Trophoblast cell (in vitro differentiated cells and primary cell): ENCODE results near the gene MEGF11.

Experiments
- DNase-seq, 2 donors: peaks; one replicate each; pipeline ENCODE4 v3.0.0-alpha.2; 2016
- H2AFZ ChIP-seq: 2 replicates; pipeline ENCODE4 v1.6.1; 2013; ENCODE audit warnings: low read length, moderate library complexity, mild to moderate bottlenecking; ENCODE audit not compliant: insufficient read depth, poor library complexity
- H2AK5ac ChIP-seq: 2 replicates; pipeline ENCODE4 v1.6.1; 2013; ENCODE audit warnings: mild to moderate bottlenecking, low read length
- H2BK120ac ChIP-seq: 2 replicates; pipeline ENCODE4 v1.6.1; 2013; ENCODE audit warnings: low read length, mild to moderate bottlenecking, moderate library complexity; ENCODE audit not compliant: insufficient read depth, poor library complexity
- H2BK12ac ChIP-seq: 2 replicates; pipeline ENCODE4 v1.6.1; 2013; ENCODE audit warnings: mild to moderate bottlenecking, low read length, moderate library complexity
- H2BK5ac ChIP-seq: 2 replicates; pipeline ENCODE4 v1.6.1; 2013; ENCODE audit warnings: low read length, low read depth, moderate library complexity, mild to moderate bottlenecking; ENCODE audit not compliant: poor library complexity
- H3K14ac ChIP-seq: 2 replicates; pipeline ENCODE4 v1.6.1; 2013; ENCODE audit warnings: mild to moderate bottlenecking, low read length
- H3K18ac ChIP-seq: 2 replicates; pipeline ENCODE4 v1.6.1; 2013; ENCODE audit warnings: mild to moderate bottlenecking, low read length
- H3K23ac ChIP-seq: 2 replicates; pipeline ENCODE4 v1.6.1; 2013; ENCODE audit warnings: low read length
- H3K27ac ChIP-seq: 2 replicates; pipeline ENCODE4 v1.5.1; 2013; ENCODE audit warnings: low read depth, mild to moderate bottlenecking, inconsistent platforms, low read length, moderate library complexity
- H3K27me3 ChIP-seq: 2 replicates; pipeline ENCODE4 v1.6.1; 2013; ENCODE audit warnings: inconsistent platforms, mild to moderate bottlenecking, low read length, moderate library complexity; ENCODE audit not compliant: insufficient read depth
- H3K36me3 ChIP-seq, 2 experiments: 1 replicate in 1 of 2; 2 replicates in 1 of 2; pipeline ENCODE4 v1.6.1; 2013; ENCODE audit warnings: low read length in 2 of 2, mild to moderate bottlenecking in 2 of 2, moderate library complexity in 1 of 2; ENCODE audit not compliant: insufficient read depth in 2 of 2, control insufficient read depth in 1 of 2
- H3K4ac ChIP-seq: 2 replicates; pipeline ENCODE4 v1.6.1; 2013; ENCODE audit warnings: low read depth, mild to moderate bottlenecking, low read length, moderate library complexity
- H3K4me1 ChIP-seq, 2 experiments: 1 replicate in 1 of 2; 2 replicates in 1 of 2; pipeline ENCODE4 v1.6.1; 2013; ENCODE audit warnings: low read length in 2 of 2, mild to moderate bottlenecking in 2 of 2, moderate library complexity in 1 of 2; ENCODE audit not compliant: insufficient read depth in 2 of 2, control insufficient read depth in 1 of 2
- H3K4me2 ChIP-seq: 2 replicates; pipeline ENCODE4 v1.6.1; 2013; ENCODE audit warnings: inconsistent platforms, mild to moderate bottlenecking, low read length, moderate library complexity
- H3K4me3 ChIP-seq: 2 replicates; pipeline ENCODE4 v1.5.1; 2013; ENCODE audit warnings: mild to moderate bottlenecking, low read depth, low read length, inconsistent platforms
- H3K79me1 ChIP-seq: one replicate; pipeline ENCODE4 v1.6.1; 2013; ENCODE audit warnings: low read length
- H3K79me2 ChIP-seq: 2 replicates; pipeline ENCODE4 v1.6.1; 2013; ENCODE audit warnings: low read length, mild to moderate bottlenecking; ENCODE audit not compliant: control insufficient read depth, insufficient read depth, poor library complexity
- H3K9ac ChIP-seq: 2 replicates; pipeline ENCODE4 v1.6.1; 2013; ENCODE audit warnings: mild to moderate bottlenecking, low read length
- H3K9me3 ChIP-seq: 2 replicates; pipeline ENCODE4 v1.6.1; 2013; ENCODE audit warnings: low read depth, mild to moderate bottlenecking, control low read depth, inconsistent platforms, low read length; ENCODE audit not compliant: insufficient read depth
- H4K12ac ChIP-seq: 2 replicates; pipeline ENCODE4 v1.6.1; 2013; ENCODE audit warnings: low read depth, mild to moderate bottlenecking, low read length, moderate library complexity
- H4K8ac ChIP-seq: 2 replicates; pipeline ENCODE4 v1.6.1; 2013; ENCODE audit warnings: low read depth, mild to moderate bottlenecking, low read length, moderate library complexity
- H4K91ac ChIP-seq: one replicate; pipeline ENCODE4 v1.6.1; 2013; ENCODE audit warnings: low read depth, mild to moderate bottlenecking, low read length, moderate library complexity
- WGBS: extraction: QIAGEN DNeasy Blood & Tissue Kit; methylation state at CpG from one replicate; pipeline ENCODE4 v1.1.7; 2013; ENCODE audit warnings: missing lambda C conversion rate; ENCODE audit not compliant: insufficient read length, insufficient coverage; ENCODE audit errors: extremely low coverage; 5-methylcytosine and 5-hydroxymethylcytosine counted together

The MEGF11 gene

GRCh38 chr15:66029650-66030049 is 223.9 kb downstream of the MEGF11 start:
- Histone ChIP-seq H4K8ac (no peak overlapping the region), H2AK5ac (no peak overlapping the region), H3K4me2 (no peak overlapping the region), H3K27me3 (no peaks in the 10 kb centered on the region), H4K91ac (no peak overlapping the region), H2BK12ac (no peak overlapping the region), H3K79me2 (no peaks in the 10 kb centered on the region), H3K27ac (no peak overlapping the region), H3K4ac (no peak overlapping the region), H3K9me3 (peaks cover 6% of the 10 kb centered on the region), H4K12ac (no peak overlapping the region), H3K36me3 (no peaks in the 10 kb centered on the region), H3K4me3 (no peak overlapping the region), H2AFZ (no peak overlapping the region), H3K79me1 (no peaks in the 10 kb centered on the region), H2BK120ac (no peak overlapping the region), H3K14ac (no peak overlapping the region), H2BK5ac (no peak overlapping the region), H3K23ac (no peak overlapping the region), H3K9ac (no peak overlapping the region), H3K4me1 (no peaks in the 10 kb centered on the region), H3K18ac (no peak overlapping the region)
- DNase-seq = no peak
- WGBS = no CpG with 5 or more reads among the region's 5 CpGs

GRCh38 chr15:66027268-66027805 is 226.2 kb downstream of the MEGF11 start:
- Histone ChIP-seq H3K9me3 (peaks cover 4% of the 10 kb centered on the region), H3K27me3 (no peaks in the 10 kb centered on the region), H3K36me3 (no peaks in the 10 kb centered on the region), H3K14ac (no peak overlapping the region), H3K9ac (no peak overlapping the region), H3K4me1 (no peaks in the 10 kb centered on the region), H3K79me2 (no peaks in the 10 kb centered on the region), H4K91ac (no peak overlapping the region), H4K8ac (no peak overlapping the region), H3K27ac (no peak overlapping the region), H2BK12ac (no peak overlapping the region), H3K18ac (no peak overlapping the region), H2BK5ac (no peak overlapping the region), H2AFZ (no peak overlapping the region), H3K4me2 (no peak overlapping the region), H2AK5ac (no peak overlapping the region), H3K4me3 (no peak overlapping the region), H4K12ac (no peak overlapping the region), H2BK120ac (no peak overlapping the region), H3K79me1 (no peaks in the 10 kb centered on the region), H3K4ac (no peak overlapping the region), H3K23ac (no peak overlapping the region)
- WGBS = no CpG with 5 or more reads among the region's 5 CpGs
- DNase-seq = no peak

- Histone ChIP-seq H3K9me3 (no peaks in the 10 kb centered on the region), H3K36me3 (no peaks in the 10 kb centered on the region), H3K4me3 (no peak overlapping the region), H3K14ac (no peak overlapping the region), H3K23ac (no peak overlapping the region), H3K27me3 (no peaks in the 10 kb centered on the region), H3K4me2 (no peak overlapping the region), H4K8ac (no peak overlapping the region), H4K91ac (no peak overlapping the region), H2AK5ac (no peak overlapping the region), H2BK5ac (no peak overlapping the region), H2AFZ (no peak overlapping the region), H4K12ac (no peak overlapping the region), H3K79me2 (no peaks in the 10 kb centered on the region), H3K18ac (no peak overlapping the region), H3K4me1 (no peaks in the 10 kb centered on the region), H3K27ac (no peak overlapping the region), H3K79me1 (no peaks in the 10 kb centered on the region), H2BK120ac (no peak overlapping the region), H3K4ac (no peak overlapping the region), H2BK12ac (no peak overlapping the region), H3K9ac (no peak overlapping the region)
- DNase-seq = peak; percentile 39 to 50
- WGBS = no CpG with 5 or more reads among the region's 7 CpGs
Measured at GRCh38 chr15:66025972-66026371, 227.6 kb downstream of the MEGF11 start.

- no peak overlapping the region for H3K9ac ChIP-seq
- no peaks in the 10 kb centered on the region for H3K4me1 ChIP-seq
Measured at GRCh38 chr15:66025015-66025452, 228.5 kb downstream of the MEGF11 start.

More at GRCh38 chr15:66025015-66025452, 228.5 kb downstream of the MEGF11 start:
- no peak for DNase-seq
- Histone ChIP-seq H4K91ac (no peak overlapping the region), H3K18ac (no peak overlapping the region), H3K79me2 (no peaks in the 10 kb centered on the region), H3K27ac (no peak overlapping the region), H2BK12ac (no peak overlapping the region), H3K27me3 (no peaks in the 10 kb centered on the region), H4K8ac (no peak overlapping the region), H3K79me1 (no peaks in the 10 kb centered on the region), H3K23ac (no peak overlapping the region), H4K12ac (no peak overlapping the region), H2AFZ (no peak overlapping the region), H2AK5ac (no peak overlapping the region), H3K36me3 (no peaks in the 10 kb centered on the region), H2BK5ac (no peak overlapping the region), H3K4ac (no peak overlapping the region), H3K4me2 (no peak overlapping the region), H3K9me3 (no peaks in the 10 kb centered on the region), H2BK120ac (no peak overlapping the region), H3K4me3 (no peak overlapping the region), H3K14ac (no peak overlapping the region)
- WGBS = no CpG with 5 or more reads among the region's 4 CpGs
